EL (cell line): Measurements from ENCODE around the gene EXOC3L4.
A peak's percentile ranks its signal among the peaks of the same experiment; 100 is the strongest.
"Not testable (repeated sequence)": the region's sequence is repeated elsewhere in the genome, so short reads cannot be mapped to it uniquely, and the experiment has no call there.

Experiments used
- DNase-seq: peaks from one replicate; pipeline ENCODE4 v3.0.0-alpha.2; 2016

Gene EXOC3L4

GRCh38 chr14:103108749-103109207, 14.3 kb downstream of the EXOC3L4 start:
- DNase-seq, result peak; percentile 79

DNA sequence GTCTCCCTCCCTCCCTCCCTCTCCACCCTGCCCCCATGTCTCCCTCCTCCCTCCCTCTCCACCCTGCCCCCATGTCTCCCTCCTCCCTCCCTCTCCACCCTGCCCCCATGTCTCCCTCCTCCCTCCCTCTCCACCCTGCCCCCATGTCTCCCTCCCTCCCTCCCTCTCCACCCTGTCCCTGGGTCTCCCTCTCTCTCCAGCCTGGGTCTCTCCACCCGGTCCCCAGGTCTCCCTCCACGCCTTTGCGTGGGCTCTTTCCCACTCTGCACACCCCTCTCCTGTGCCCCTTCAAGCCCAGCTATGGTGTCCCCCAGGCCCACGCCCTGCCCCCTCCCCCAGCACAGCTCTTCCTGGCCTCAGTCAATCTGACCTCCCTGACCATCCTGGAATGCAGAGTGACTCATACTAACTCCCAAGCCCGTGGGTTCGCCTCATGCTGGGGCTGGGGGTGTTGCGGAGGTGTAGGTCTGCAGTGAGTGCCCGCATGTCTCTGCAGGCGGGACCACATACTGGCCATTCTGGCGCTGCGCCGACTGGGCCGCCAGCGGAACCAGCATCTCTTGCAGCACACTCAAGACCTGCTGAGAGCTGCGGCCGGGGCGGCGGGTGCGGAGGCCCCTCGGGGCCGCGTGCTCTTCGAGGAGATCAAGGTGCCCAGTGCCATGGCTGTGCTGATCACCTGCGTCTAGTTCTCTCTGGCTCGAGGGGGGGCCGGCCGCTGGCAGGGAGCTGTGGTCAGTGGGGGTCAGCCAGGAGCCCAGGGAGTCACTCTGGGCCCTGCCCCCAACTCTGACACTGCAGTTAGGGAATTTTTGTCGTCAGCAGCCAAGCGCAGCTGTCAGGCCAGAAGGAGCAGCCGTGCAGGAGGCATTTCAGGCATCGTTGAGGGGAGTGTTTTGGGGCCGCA, 15.3 kb downstream of the EXOC3L4 start:
- DNase-seq, result peak; percentile 94

- peak; percentile 40 for DNase-seq
These were observed 16.2 kb downstream of the EXOC3L4 start for GRCh38 chr14:103110681-103111231.

DNA sequence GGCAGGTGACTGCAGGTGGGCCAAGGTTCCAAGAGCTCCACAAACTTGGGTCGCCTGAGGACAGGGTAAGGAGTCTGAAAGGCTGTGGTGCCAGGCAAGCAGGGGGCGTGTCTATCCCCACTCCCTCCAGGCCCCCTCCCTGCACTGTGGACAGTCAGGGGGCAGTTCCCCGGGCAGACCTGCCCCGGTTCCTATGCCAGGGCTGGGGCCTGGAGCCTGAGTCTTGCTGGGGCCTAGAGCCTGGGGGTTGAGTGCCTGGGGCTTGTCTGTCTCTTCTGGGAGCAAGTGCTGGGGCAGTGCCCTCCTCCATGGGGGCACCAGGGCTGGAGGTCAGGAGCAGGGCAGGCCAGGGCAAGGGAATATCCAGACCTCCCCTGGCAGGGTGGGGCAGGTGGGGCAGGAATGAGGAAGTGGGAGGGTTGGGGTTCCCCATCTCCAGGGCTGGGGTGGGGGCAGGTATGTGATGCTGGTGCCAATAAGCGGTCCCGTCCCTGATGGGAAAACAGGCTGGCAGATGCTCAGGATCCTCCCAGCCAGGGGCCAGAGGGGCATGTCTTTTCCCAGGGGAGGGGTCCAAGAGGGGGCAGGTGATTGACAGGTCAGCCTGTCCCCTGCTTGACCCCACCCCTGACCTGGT, 16.8 kb downstream of the EXOC3L4 start:
- DNase-seq, result no peak

- DNase-seq, result no peak
These were observed 18.1 kb downstream of the EXOC3L4 start for GRCh38 chr14:103112400-103113243.

- no peak for DNase-seq
These were observed 18.8 kb downstream of the EXOC3L4 start for GRCh38 chr14:103113303-103113702.

GRCh38 chr14:103113774-103114173, 19.2 kb downstream of the EXOC3L4 start:
- no peak for DNase-seq

GRCh38 chr14:103115086-103115679, 20.7 kb downstream of the EXOC3L4 start:
- not testable (repeated sequence) for DNase-seq

DNA sequence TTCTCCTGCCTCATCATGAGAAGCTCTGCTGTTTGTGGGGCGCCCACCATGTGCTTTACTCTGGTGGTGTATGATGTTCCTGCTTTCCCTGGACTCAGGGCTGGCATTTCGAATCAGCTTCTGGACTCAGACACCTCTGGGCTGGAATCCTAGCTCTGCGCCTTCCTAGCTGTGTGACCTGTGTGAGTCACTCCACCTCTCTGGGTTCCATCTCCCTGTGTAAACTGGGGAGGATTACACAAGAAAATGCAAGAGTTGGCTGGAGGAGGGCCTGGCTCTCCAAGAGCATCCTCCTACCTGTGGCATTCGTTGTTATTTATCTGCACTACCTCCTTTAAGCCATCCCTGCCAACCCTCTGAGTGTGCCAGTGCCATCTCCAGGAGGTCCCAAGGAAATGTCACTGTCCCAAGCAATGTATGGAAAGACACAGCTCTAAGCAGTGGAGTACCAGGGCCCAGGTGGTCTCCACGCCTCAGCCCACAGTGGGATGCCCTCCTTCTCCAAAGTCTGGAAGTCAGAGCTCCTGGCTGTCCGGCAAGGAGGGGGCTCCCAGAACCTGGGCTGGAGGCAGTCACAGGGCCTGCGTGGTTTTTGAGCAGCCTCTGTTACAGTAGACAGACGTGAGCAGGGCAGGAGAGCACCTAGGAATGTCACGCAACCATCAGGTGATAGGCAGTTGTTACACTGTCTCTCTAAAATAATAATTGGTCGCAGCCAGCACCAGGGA, 21.5 kb downstream of the EXOC3L4 start:
- DNase-seq, result peak; percentile 46

DNA sequence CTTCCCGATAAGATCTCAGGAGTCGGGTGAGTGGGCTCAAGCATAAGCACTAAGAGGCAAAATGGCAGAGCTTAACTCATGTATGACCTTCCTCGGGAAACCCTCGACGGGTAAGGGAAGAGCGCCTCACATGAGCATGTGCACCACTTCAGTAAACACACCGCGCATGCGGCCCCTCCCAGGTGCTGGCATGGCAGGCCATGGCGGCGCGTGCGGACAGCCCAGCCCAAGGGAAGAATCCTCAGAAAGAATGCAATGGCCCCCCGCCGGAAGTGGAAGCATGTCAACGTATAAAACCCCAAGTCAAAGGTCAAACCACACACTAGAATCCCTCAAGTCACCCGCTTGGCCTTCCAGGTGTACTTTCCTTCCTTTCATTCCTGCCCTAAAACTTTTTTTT, 22.1 kb downstream of the EXOC3L4 start:
- DNase-seq, result no peak

DNA sequence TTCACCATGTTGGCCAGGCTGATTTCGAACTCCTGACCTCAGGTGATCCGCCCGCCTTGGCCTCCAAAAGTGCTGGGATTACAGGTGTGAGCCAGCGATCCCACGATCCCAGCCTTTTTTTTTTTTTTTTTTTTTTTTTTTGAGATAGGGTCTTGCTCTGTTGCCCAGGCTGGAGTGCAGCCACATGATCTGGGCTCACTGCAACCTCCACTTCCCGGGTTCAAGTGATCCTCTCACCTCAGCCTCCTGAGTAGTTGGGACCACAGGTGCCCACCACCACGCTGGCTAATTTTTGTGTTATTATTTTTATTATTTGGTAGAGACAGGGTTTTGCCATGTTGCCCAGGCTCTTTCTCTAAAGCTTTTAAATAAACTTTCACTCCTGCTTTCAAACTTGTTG, 23.0 kb downstream of the EXOC3L4 start:
- not testable (repeated sequence) for DNase-seq

- DNase-seq, result no peak
These were observed 23.6 kb downstream of the EXOC3L4 start for GRCh38 chr14:103118018-103118662.

- no peak for DNase-seq
These were observed 24.3 kb downstream of the EXOC3L4 start for GRCh38 chr14:103118663-103119404.

DNA sequence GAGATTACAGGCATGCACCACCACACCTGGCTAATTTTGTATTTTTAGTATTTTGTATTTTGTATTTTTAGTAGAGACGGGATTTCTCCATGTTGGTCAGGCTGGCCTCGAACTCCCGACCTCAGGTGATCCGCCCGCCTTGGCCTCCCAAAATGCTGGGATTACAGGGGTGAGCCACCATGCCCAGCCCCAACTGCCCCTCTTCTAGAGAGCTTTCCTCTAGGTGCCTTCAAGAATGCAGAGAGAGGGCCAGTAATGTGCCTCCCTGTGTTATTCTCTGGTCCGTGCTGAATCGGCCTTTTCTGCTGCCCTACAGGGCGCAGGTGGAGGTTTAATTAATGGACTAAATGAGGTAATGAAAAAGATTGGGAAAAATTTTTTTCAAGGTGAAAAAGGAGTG, 25.0 kb downstream of the EXOC3L4 start:
- not testable (repeated sequence) for DNase-seq

- no peak for DNase-seq
These were observed 26.8 kb downstream of the EXOC3L4 start for GRCh38 chr14:103121121-103121845.

DNA sequence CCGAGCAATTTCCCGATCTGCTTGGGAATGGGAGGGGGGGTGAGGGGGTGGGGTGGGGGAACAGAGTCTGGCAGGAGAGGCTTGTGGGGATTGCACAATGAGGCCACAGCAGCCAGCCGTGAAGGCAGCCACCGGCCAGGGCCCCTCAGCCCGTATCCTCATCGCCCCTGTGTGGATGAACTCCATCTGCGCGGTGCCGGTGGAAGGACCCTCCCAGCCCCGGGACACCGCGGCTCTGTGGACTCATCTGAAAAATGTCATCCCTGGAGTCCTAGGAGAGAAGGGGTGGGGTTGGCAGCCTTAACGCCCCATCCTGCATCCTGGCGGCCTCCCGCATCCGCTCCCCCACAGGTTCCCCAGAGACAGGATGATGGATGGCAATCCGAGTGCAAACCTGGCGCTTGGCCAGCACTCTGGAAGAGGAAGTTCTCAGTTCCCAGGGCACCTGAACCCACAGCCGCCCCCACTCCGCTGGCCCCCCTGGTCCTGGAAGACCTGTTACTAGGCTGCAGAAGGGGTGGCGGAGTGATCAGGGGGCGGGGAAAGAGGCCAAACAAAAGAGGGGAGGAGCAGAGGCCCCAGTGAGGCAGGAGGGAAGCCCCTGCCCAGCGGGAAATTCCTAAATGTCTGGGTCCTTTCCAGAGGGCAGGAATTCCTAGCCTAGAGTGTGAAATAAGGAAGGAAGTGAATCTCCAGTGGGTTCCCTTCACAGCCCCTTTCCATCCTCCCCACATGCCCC, 27.5 kb downstream of the EXOC3L4 start:
- DNase-seq, result peak; percentile 63

DNA sequence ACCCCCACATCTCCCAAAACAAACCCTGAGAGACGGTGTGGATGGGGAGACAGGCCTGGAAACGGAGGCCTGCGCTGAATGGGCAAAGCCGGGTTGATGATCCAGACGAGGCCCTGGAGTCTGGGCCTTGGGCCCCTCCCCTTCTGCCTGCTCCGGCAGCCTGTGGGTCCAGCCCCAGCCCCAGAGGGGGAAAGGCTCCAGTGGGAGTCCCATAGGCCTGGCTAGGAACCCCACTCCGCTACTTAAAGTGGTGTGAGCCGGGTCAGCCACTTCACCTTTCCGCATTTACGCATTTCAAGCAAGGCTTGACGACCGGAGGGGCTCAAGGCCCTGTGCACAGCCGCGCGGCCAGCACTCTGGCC, 28.0 kb downstream of the EXOC3L4 start:
- DNase-seq, result no peak

- peak; percentile 53 for DNase-seq
These were observed 28.6 kb downstream of the EXOC3L4 start, which contains the start of gene TNFAIP2 for GRCh38 chr14:103122947-103123633. Gene TNFAIP2, plus strand, starts transcription at chr14:103123461. Its CDS starts 2,997 bp downstream, at chr14:103126458.
